Pericardium fibroblast (primary cell): ENCODE data around the gene TSPAN33. TPM values are rescaled to one million over a fixed set of nuclear protein-coding genes. Genes with fewer than 3 reads are reported as not detected.

Source experiments
- total RNA-seq: library from RNA; depleted of rRNA; stranded (reverse); fragments of >200 nt; gene quantifications from 2 replicates; pipeline ENCODE4 v1.2.3, GENCODE V29; 2015

The TSPAN33 gene, protein sequence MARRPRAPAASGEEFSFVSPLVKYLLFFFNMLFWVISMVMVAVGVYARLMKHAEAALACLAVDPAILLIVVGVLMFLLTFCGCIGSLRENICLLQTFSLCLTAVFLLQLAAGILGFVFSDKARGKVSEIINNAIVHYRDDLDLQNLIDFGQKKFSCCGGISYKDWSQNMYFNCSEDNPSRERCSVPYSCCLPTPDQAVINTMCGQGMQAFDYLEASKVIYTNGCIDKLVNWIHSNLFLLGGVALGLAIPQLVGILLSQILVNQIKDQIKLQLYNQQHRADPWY
- 0.47 and 2.2 TPM in 2 replicates for total RNA-seq

DNA sequence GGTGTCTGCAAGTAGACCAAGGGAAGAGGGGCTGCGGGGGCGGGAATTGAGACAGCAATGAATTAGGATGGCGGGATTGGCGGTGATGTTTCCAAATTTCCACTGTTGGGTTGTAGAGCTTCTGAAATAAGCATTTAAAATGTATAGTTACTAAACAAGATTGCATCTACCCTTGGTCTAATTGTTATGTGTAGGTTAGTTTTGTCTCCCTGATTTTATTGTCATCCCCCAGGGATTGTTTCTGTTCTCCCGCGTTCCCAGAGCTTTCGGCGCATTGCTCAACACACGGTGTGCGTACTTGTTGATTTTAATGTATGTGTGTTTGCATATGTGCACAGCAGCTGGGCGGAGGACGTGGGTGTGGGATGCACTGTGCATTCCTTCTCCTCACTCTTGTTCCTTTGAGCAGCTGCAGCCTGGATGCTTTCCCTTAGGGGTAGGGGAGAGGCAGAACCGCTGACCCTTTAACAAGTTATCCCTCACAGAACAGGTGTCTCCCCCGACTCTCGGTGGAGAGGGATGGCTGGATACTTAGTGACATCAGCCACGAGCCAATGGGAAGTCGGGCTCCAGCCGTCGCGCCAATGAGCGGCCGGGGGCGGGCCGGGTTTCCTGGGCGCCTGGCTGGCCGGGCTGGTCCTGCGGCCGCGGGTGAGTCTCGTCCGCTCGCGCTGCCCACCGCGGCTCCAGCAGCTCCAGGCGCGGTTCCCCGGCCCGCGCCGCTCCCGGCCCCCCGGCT is at the start of gene TSPAN33:
Gene TSPAN33, plus strand, starts transcription at position 613 of the 739 bp plus-strand sequence. CDS start 274 bp downstream, outside the sequence.

DNA sequence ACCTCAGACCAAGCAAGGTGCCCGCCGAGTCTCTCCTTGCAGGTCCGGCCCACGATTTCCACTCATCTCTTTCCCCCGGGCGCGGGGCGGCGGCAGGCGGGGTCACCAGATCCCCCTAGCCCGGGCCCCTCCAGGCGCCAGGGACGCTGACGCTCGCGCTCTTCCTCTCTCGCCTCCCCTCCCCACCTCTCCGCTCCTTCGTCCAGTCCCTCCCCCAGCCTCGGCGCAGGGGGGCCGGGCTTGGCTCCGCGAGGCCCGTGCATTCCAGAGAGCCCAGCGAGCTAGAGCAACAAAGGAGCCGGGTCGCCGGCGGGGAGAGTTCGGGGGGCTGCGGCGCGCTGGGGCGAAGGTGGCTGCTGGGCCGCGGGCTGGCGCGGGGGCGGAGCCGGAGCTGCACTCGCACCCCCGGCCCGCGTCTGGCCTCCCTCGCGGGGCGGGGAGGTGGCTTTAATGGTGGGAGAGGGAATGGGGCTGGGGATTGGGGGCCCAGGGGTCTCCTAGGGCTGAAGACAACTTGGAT is 43.9 kb downstream of the TSPAN33 start, which contains the start of gene SMO:
Gene SMO, plus strand, starts transcription at position 262 of the 520 bp plus-strand sequence. CDS start 519 bp downstream, outside the sequence.

Other genes starting within 250 kb of the TSPAN33 start
- gene KCP, start 234.0 kb upstream of the TSPAN33 start, total RNA-seq: not detected in 2 replicates
- not detected in 2 replicates for gene IRF5, start 206.8 kb upstream of the TSPAN33 start, total RNA-seq
- 20.3 and 22.6 TPM in 2 replicates for gene TNPO3, start 89.6 kb upstream of the TSPAN33 start, total RNA-seq
- 18.9 and 19.6 TPM in 2 replicates for gene SMO, start 43.9 kb downstream of the TSPAN33 start, total RNA-seq
- gene AHCYL2, start 80.3 kb downstream of the TSPAN33 start, total RNA-seq: 4.5 and 15.1 TPM in 2 replicates